Measurements from ENCODE around the gene CACNB4.

Gene CACNB4

DNA sequence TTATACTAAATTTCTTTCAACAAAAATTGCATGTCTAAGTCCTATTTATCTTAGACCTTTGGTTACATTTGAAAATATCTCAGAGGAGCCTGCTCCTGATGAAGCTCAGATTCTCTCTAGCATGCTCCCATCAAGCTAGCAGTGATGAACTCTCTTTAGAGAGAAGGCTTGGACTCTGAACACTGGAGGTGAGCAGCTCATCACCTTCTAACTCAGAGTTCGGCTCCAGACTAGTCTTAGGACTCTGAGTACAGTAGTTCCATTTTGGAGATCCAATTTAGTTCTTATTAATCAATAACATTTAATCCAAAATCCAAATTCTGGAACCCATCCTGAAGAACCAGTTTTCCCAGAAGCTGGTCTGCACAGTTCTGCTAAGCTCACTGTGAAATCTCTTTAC lies 107.8 kb downstream of the CACNB4 start:
- POLR2A ChIA-PET: no interaction called here
- TF ChIP-seq NFRKB (IDR thresholded peaks at IDR 0.05) (no peak), ELF4 (IDR thresholded peaks at IDR 0.05) (no peak), SP1 (IDR thresholded peaks at IDR 0.05) (no peak), CTBP1 (IDR thresholded peaks at IDR 0.05; ENCODE audit: borderline replicate concordance) (no peak), TARDBP (IDR thresholded peaks at IDR 0.05) (no peak), PKNOX1 (IDR thresholded peaks at IDR 0.05) (no peak), ZNF384 (IDR thresholded peaks at IDR 0.05) (no peak), FOXM1 (IDR thresholded peaks at IDR 0.05; ENCODE audit: borderline replicate concordance) (no peak), SUZ12 (IDR thresholded peaks at IDR 0.05) (no peak), LEF1 (IDR thresholded peaks at IDR 0.05; ENCODE audit: borderline replicate concordance) (no peak)
- DNase-seq (ENCODE audit: extremely low spot score): no peak
- CTCF ChIA-PET: no interaction called here

DNA sequence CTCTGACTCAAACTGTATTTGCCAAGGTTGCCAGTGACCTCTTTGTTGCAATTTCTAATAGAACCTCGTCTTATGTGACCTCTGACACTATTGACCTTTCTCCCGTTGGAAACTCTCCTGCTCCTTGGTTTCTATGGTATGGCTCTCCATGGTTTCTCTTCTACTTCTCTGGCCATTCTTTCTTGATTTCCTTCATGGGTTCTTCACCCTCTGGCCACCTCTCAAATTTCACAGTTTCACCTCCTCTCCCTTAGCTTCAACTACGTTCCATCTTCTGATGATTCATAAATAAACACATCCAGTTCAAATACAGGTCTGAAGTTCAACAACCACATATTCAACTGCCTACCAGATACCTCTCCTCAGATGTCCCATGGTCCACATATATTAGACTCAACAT lies 109.5 kb downstream of the CACNB4 start:
- ChIA-PET POLR2A (no interaction called here), CTCF (no interaction called here)
- DNase-seq (ENCODE audit: extremely low spot score): no peak
- TF ChIP-seq L3MBTL2 (conservative IDR thresholded peaks at IDR 0.05) (no peak), SP1 (IDR thresholded peaks at IDR 0.05) (no peak), NFRKB (IDR thresholded peaks at IDR 0.05) (no peak), LEF1 (IDR thresholded peaks at IDR 0.05; ENCODE audit: borderline replicate concordance) (no peak), PKNOX1 (IDR thresholded peaks at IDR 0.05) (no peak), FOXA1 (IDR thresholded peaks at IDR 0.05) (no peak), ARNT (IDR thresholded peaks at IDR 0.05) (no peak), SUZ12 (IDR thresholded peaks at IDR 0.05) (no peak)

- no peak for TF ChIP-seq CTBP1 (IDR thresholded peaks at IDR 0.05; ENCODE audit: borderline replicate concordance)
- TF ChIP-seq SUZ12 (IDR thresholded peaks at IDR 0.05): no peak
- no peak for TF ChIP-seq ARNT (IDR thresholded peaks at IDR 0.05)
- TF ChIP-seq NFRKB (IDR thresholded peaks at IDR 0.05): no peak
- no peak for TF ChIP-seq FOXK2 (IDR thresholded peaks at IDR 0.05)
- no peak for TF ChIP-seq LEF1 (IDR thresholded peaks at IDR 0.05; ENCODE audit: borderline replicate concordance)
- no peak for TF ChIP-seq TARDBP (IDR thresholded peaks at IDR 0.05)
- TF ChIP-seq PKNOX1 (IDR thresholded peaks at IDR 0.05): no peak
- no peak for TF ChIP-seq HDGF (IDR thresholded peaks at IDR 0.05; ENCODE audit: borderline replicate concordance)
- TF ChIP-seq FOXM1 (IDR thresholded peaks at IDR 0.05; ENCODE audit: borderline replicate concordance): no peak
- TF ChIP-seq SP1 (IDR thresholded peaks at IDR 0.05): no peak
- no peak for TF ChIP-seq ELF4 (IDR thresholded peaks at IDR 0.05)
- TF ChIP-seq ZNF384 (IDR thresholded peaks at IDR 0.05): no peak
- no peak for TF ChIP-seq BHLHE40 (IDR thresholded peaks at IDR 0.05; ENCODE audit: borderline replicate concordance)
- no peak for TF ChIP-seq FOXA1 (IDR thresholded peaks at IDR 0.05)
- TF ChIP-seq L3MBTL2 (conservative IDR thresholded peaks at IDR 0.05): no peak
- POLR2A ChIA-PET: no interaction called here
- DNase-seq (ENCODE audit: extremely low spot score): no peak
- CTCF ChIA-PET: interaction anchor here (0.6 kb wide), 1 partner anchor 32 kb away, joined by 6 read pairs; no protein-coding TSS in a partner anchor
Measured at GRCh38 chr2:151987484-151987883, 111.4 kb downstream of the CACNB4 start.

DNA sequence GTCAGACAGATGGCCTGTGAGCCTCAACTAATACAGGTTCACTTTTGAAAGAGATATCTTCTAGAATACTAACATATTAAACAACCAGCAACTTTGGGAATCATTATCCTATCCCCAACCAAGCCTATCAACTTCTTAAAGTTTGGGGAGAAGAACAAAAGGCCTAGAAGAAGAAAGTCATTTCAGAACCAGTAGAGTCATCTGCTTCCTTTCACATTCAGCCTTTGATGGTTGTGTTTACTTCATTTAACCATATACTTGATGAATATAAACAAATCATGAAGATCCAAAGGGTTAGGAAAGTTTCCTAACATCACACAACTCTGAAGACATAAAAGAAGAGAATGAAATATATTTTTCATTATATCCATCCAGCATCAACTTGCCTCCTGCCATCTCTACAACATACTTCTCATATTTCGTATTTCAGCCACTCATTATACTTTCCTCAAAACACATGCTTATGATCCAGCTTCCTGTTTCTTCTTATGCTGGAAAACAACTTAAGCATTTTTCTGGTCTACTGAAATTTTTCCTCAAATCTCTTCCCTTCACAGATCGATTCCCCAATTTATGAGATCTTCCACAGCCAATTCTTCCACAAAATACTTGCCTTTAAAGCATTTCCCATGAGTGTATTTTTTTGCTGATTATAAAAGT lies 114.3 kb downstream of the CACNB4 start:
- ChIA-PET CTCF (interaction anchor here (0.6 to 1.2 kb wide), 2 partner anchors 14 to 33 kb away, joined by 3 to 5 read pairs; no protein-coding TSS in a partner anchor), POLR2A (no interaction called here)
- TF ChIP-seq HDGF (IDR thresholded peaks at IDR 0.05; ENCODE audit: borderline replicate concordance): no peak
- no peak for TF ChIP-seq LEF1 (IDR thresholded peaks at IDR 0.05; ENCODE audit: borderline replicate concordance)
- no peak for TF ChIP-seq FOXM1 (IDR thresholded peaks at IDR 0.05; ENCODE audit: borderline replicate concordance)
- no peak for TF ChIP-seq TARDBP (IDR thresholded peaks at IDR 0.05)
- TF ChIP-seq SP1 (IDR thresholded peaks at IDR 0.05): no peak
- no peak for DNase-seq (ENCODE audit: extremely low spot score)

DNA sequence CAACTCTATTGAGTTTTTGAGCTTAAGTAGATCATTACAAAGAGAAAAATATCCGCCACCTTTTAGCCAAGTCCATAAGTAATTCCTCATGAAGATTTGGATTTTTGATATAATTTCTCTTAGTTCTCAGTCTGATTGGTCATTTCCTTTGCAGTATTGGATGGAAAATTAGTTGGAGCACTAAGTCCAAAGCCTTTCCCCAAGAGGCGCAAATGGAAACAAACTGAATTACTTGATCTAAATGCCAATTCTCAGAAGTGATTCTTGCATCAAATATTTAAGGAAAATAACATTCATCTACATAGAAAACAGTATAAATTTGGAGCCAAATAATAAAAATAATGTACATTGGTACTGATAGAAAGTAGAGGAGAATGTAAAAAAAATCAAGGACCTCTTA lies 115.6 kb downstream of the CACNB4 start:
- ChIA-PET CTCF (no interaction called here), POLR2A (no interaction called here)
- DNase-seq (ENCODE audit: extremely low spot score): no peak
- TF ChIP-seq HDGF (IDR thresholded peaks at IDR 0.05; ENCODE audit: borderline replicate concordance) (no peak), CTBP1 (IDR thresholded peaks at IDR 0.05; ENCODE audit: borderline replicate concordance) (no peak), FOXM1 (IDR thresholded peaks at IDR 0.05; ENCODE audit: borderline replicate concordance) (no peak), ZNF384 (IDR thresholded peaks at IDR 0.05) (no peak), SP1 (IDR thresholded peaks at IDR 0.05) (no peak), L3MBTL2 (conservative IDR thresholded peaks at IDR 0.05) (no peak), SUZ12 (IDR thresholded peaks at IDR 0.05) (no peak), TARDBP (IDR thresholded peaks at IDR 0.05) (no peak), BHLHE40 (IDR thresholded peaks at IDR 0.05; ENCODE audit: borderline replicate concordance) (no peak), ARNT (IDR thresholded peaks at IDR 0.05) (no peak), ELF4 (IDR thresholded peaks at IDR 0.05) (no peak), FOXA1 (IDR thresholded peaks at IDR 0.05) (no peak), LEF1 (IDR thresholded peaks at IDR 0.05; ENCODE audit: borderline replicate concordance) (no peak), FOXK2 (IDR thresholded peaks at IDR 0.05) (no peak), PKNOX1 (IDR thresholded peaks at IDR 0.05) (no peak), NFRKB (IDR thresholded peaks at IDR 0.05) (no peak)

- POLR2A ChIA-PET: interaction anchor here (0.6 kb wide), 1 partner anchor 33 kb away, joined by 3 read pairs; no protein-coding TSS in a partner anchor
- TF ChIP-seq SUZ12 (IDR thresholded peaks at IDR 0.05) (no peak), FOXK2 (IDR thresholded peaks at IDR 0.05) (no peak), CTBP1 (IDR thresholded peaks at IDR 0.05; ENCODE audit: borderline replicate concordance) (no peak), HDGF (IDR thresholded peaks at IDR 0.05; ENCODE audit: borderline replicate concordance) (no peak), BHLHE40 (IDR thresholded peaks at IDR 0.05; ENCODE audit: borderline replicate concordance) (no peak), PKNOX1 (IDR thresholded peaks at IDR 0.05) (no peak), ZNF384 (IDR thresholded peaks at IDR 0.05) (no peak), FOXM1 (IDR thresholded peaks at IDR 0.05; ENCODE audit: borderline replicate concordance) (no peak), L3MBTL2 (conservative IDR thresholded peaks at IDR 0.05) (no peak), ARNT (IDR thresholded peaks at IDR 0.05) (no peak), TARDBP (IDR thresholded peaks at IDR 0.05) (no peak)
- DNase-seq (ENCODE audit: extremely low spot score): no peak
- CTCF ChIA-PET: no interaction called here
Measured at GRCh38 chr2:151981886-151982285, 117.0 kb downstream of the CACNB4 start.

Data from HEK293T (cell line).